Ovary (tissue), 3 donors: ENCODE measurements around the gene TMEM158.

ENCODE experiments used
- POLR2A ChIP-seq: fragments of 450-650 bp; IDR thresholded peaks from one replicate; pipeline ENCODE4 v1.6.1; 2017; ENCODE audit warnings: antibody characterized with exemption, mild to moderate bottlenecking, moderate library complexity
- TF ChIP-seq, protein P1 (sequence below), 3 donors: fragments of 450-650 bp in 2 of 3; fragments of 200-600 bp in 1 of 3; IDR thresholded peaks; one replicate each; pipeline versions ENCODE4 v1.5.1 to v1.8.0; 2016 to 2022; ENCODE audit warnings: antibody characterized with exemption in 3 of 3, mild to moderate bottlenecking in 1 of 3
- donor health status: DM: no; HTN: no; CAD: no.

- TF ChIP-seq, protein P1, sequence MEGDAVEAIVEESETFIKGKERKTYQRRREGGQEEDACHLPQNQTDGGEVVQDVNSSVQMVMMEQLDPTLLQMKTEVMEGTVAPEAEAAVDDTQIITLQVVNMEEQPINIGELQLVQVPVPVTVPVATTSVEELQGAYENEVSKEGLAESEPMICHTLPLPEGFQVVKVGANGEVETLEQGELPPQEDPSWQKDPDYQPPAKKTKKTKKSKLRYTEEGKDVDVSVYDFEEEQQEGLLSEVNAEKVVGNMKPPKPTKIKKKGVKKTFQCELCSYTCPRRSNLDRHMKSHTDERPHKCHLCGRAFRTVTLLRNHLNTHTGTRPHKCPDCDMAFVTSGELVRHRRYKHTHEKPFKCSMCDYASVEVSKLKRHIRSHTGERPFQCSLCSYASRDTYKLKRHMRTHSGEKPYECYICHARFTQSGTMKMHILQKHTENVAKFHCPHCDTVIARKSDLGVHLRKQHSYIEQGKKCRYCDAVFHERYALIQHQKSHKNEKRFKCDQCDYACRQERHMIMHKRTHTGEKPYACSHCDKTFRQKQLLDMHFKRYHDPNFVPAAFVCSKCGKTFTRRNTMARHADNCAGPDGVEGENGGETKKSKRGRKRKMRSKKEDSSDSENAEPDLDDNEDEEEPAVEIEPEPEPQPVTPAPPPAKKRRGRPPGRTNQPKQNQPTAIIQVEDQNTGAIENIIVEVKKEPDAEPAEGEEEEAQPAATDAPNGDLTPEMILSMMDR (IDR thresholded peaks at IDR 0.05): no peak
- TF ChIP-seq POLR2A: no peak
Measured at GRCh38 chr3:45239254-45239653, 13.2 kb upstream of the TMEM158 start.
